GM21515 (cell line): ENCODE results near the gene FBXO2.
"Not testable (repeated sequence)": the region's sequence is repeated elsewhere in the genome, so short reads cannot be mapped to it uniquely, and the experiment has no call there.

Experiments
- ATAC-seq: cut with Tn5 transposase; IDR thresholded peaks from one replicate; pipeline ENCODE4 v1.9.1; 2021; ENCODE audit not compliant: unreplicated experiment

The FBXO2 gene

GRCh38 chr1:11653101-11653860 lies 948 bp downstream of the FBXO2 start:
- ATAC-seq: no peak

- ATAC-seq: no peak
Measured at GRCh38 chr1:11652203-11652780, 1.9 kb downstream of the FBXO2 start.

GRCh38 chr1:11651017-11651416 lies 3.2 kb downstream of the FBXO2 start:
- ATAC-seq: no peak

DNA sequence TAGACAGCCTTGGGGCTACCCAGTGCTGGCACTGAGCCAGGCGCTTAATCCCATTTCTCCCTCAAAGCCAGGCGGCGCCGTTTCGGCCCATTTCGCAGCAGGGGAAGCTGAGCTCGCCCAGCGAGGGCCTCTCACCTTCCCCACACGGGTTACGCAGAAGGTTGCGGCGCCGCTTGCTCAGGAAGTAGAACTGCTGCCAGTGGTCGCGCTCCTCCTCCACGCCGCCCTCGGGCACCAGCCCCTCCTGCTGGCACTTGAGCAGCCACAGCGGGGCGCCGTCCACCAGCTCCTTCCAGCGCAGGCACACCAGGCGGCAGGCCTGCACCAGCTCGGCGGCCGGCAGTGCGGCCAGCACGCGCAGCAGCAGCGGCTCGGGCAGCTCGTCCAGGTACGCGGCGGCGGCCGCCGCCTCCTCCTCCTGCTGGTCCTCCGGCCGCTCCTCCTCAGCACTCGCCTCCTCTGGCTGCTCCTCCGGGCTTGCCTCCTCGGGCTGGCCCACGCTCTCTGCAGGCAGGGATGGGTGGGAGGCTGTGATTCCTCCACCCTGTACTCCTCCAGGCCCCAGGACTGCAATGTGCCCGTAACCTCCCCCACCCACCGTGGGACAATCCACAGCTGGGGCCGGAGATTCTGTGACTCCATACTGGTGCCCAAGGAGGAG lies 3.8 kb downstream of the FBXO2 start:
- ATAC-seq: no peak

- no peak for ATAC-seq
Measured at GRCh38 chr1:11649624-11650330, 4.5 kb downstream of the FBXO2 start.

DNA sequence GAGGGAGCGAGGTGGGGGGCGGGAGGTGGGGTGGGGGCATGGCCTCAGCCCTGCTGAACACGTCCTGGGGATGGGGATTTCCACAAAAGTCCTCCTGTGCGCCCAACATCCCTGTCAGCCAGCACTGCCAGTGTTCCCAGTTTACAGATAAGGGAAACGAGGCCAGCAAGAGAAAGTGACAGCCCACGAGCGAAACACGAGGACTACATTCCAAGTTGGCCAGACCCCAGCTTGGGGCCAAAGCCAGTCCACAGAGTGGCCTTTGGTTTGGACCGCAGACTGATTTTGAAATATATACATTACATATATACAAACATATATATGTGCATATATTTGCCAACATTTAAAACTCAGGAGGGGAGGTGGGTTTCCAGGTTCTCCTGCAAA lies 5.0 kb downstream of the FBXO2 start:
- no peak for ATAC-seq

DNA sequence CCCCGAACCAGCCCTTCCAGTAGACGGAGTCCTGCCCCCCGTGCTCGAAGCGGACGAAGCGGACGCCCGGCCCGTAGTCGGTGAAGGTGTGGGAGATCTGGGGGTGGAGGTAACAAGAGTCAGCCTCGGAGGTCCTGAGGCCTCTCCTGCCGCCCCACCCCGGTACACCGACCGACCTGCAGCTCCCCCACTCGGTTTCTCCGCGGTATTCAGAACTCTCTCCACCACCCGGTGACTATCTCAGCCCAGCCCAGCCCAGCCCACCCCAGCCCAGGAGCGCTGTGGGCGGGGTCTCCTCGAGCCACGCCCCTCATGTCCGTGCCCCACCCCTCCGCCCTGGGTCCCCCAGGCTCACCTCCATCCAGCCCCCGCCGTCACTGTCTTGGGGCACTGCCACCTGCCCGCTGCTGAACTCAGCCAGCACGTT lies 5.5 kb downstream of the FBXO2 start:
- ATAC-seq: no peak

GRCh38 chr1:11648039-11648438 lies 6.2 kb downstream of the FBXO2 start:
- no peak for ATAC-seq

DNA sequence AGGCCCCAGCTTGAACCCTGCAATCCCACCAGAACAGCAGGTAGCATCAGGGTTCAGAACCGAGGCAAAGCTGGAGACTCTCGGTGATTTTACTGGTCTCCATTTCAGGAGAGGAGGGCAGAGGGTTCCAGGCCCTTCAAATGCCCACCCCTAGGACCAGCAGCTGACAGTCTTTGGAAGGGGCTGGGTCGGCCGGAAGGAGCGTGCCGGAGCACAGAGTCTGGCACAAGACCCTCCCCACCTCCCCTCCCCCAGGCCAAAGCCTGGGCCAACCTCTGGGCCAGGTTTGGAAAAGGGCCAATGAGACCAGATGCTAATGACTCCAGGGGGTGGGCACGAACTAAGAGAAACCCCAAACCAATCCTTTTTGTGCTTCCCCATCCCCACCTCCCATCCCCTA lies 6.9 kb downstream of the FBXO2 start:
- ATAC-seq: no peak

DNA sequence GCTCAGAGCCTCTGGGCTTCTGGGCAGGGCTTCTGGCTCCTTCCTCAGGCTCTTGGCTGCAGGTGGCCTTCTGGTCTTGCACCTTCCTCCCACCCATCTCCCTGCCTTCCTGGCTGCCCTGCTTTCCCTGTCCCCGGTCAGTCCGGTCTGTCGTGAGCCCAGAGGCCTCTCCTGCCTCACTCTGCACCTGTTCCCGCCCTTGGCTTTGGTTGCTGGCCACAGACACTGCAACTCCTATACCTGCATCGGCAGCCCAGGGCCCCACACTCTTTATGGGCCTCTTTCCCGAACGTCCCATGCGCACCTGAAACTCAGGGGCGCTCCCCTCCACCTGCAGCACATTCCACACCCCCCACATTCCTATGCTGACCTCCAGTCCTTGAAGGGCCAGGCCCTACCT lies 7.9 kb downstream of the FBXO2 start:
- no peak for ATAC-seq

GRCh38 chr1:11645670-11646265 lies 8.5 kb downstream of the FBXO2 start:
- no peak for ATAC-seq

DNA sequence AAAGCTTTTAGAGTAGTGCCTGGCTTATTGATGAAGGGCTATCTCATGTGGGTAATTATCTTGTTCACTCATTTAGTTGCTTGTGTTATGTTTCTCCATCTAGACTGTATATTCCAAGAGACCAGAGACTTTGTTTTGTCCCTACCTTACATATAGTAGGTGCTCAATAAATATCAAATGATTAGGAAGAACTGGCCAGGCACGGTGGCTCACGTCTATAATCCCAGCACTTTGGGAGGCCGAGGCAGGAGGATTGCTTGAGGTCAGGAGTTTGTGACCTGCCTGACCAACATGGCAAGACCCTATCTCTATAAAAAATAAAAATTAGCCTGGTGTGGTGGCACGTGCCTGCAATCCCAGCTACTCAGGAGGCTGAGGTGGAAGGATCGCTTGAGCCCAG lies 9.0 kb downstream of the FBXO2 start:
- no peak for ATAC-seq

DNA sequence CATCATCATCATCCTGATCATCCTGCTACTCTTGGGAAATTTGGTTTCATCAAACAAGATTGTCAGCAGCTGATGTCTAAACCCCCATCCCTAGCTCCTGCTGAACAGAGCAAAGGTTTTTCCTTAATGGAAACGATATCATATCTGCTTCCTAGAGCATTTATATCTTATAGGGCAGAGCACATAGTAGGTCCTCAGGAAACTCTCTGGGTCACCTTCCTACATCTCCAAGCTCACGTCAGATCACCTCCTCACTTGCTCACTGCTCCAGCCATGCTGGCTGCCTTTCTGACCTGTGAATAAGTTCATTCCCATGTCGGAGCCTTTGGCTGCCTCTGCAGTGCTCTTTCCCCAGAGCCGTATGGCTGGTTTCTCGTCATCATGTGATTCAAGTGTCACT lies 10.4 kb downstream of the FBXO2 start:
- no peak for ATAC-seq

GRCh38 chr1:11642418-11643017 lies 11.7 kb downstream of the FBXO2 start:
- ATAC-seq: not testable (repeated sequence)

GRCh38 chr1:11641776-11642305 lies 12.4 kb downstream of the FBXO2 start:
- ATAC-seq: no peak

- ATAC-seq: no peak
Measured at GRCh38 chr1:11640944-11641343, 13.3 kb downstream of the FBXO2 start.

GRCh38 chr1:11640101-11640500 lies 14.1 kb downstream of the FBXO2 start:
- ATAC-seq: no peak

DNA sequence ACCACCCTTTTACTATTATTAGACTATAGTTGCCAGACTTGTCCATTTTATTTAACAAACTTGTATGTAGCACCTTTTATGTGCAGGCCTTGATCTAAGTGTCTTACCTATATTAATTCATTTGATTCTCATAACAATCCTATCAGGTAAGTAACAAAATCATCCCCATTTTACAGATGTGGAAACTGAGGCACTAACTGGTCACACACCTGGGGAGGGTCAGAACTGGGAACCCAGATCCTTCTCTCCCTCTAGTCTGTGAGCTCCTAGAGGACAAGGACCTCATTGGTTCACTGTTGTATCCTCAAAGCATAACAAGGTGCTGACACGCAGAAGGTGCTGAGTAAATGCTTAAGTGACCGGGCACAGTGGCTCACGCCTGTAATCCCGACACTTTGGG lies 14.9 kb downstream of the FBXO2 start:
- no peak for ATAC-seq

DNA sequence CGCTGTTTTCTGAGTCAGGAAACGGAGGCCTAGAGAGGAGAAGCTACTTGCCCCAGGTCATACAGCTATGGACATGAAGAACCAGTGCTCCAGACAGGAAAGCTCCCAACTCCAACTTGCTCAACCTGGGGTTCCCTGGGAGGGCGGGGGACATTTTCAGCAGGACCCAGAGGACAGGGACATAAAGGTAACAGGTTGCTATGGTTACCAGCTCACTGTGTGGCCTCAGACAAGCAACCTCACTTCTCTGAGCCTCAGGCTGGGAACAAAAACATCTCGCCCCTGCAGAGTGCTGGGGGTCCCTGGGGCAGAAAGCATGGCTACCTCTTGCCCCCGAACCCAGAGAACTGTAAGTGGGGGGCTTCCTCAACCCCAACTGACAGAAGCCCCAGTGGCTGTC lies 16.1 kb downstream of the FBXO2 start:
- no peak for ATAC-seq

DNA sequence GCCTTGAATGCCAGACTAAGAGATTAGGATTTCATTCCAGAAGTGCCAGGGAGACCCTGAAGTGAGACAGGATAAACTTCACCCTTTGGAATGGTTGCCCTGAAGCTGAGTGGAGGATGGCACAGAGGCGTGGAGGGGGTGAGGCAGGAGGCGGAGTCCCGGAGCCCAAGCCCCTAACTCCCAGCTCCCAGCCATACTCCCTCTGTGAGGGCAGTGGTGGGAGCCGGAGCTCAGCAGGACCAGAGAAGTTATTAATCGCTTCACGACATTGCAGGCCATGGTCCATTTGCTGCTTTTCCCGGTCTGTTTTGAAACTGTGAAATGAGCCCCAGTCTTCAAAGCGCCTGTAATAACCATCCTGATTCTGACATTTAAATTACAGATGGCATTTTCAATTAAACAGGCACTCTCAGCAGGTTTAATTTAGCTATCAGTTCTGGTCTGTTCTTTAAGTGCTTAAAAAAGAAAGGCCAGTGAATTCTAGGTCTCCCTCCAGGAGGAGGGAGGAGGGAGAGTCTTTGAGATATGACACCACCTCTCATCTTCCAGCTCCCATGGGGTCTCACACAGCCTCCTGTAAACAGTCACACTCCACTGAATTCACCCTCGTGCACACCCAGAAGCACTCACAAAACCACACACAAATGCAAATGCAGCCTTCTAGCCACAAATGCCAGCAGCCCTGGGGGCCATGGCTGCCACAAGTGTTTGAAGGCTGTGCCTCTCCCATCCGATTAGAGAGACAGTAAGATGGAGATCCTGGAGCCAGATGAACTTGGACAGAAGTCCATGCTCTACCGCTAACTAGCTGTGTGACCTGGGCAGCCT lies 19.6 kb downstream of the FBXO2 start:
- ATAC-seq: no peak
